Renal pelvis (tissue), 4 donors: ENCODE measurements around the gene TNFRSF6B. TPM values are rescaled to one million over a fixed set of nuclear protein-coding genes. Genes with fewer than 3 reads are reported as not detected.

Experiments used
- DNase-seq: peaks from one replicate; pipeline ENCODE4 v3.0.0-alpha.2; 2013
- polyA plus RNA-seq, 3 donors: library from polyadenylated mRNA; unstranded; fragments of 120-200 nt; gene quantifications; one replicate each; pipeline ENCODE4 v1.2.1, GENCODE V29; 2013; ENCODE audit not compliant: insufficient read length in 3 of 3

Gene TNFRSF6B
- polyA plus RNA-seq, 3 donors = 2.8 to 2.9 (median 2.8) TPM

GRCh38 chr20:63695424-63696305 is 787 bp upstream of the TNFRSF6B start:
- DNase-seq = no peak

GRCh38 chr20:63696306-63696627 is 185 bp upstream of the TNFRSF6B start:
- DNase-seq = peak; percentile 45

GRCh38 chr20:63697357-63697867 is 960 bp downstream of the TNFRSF6B start:
- DNase-seq = no peak

GRCh38 chr20:63697868-63698545 is 1.6 kb downstream of the TNFRSF6B start:
- DNase-seq = no peak

DNA sequence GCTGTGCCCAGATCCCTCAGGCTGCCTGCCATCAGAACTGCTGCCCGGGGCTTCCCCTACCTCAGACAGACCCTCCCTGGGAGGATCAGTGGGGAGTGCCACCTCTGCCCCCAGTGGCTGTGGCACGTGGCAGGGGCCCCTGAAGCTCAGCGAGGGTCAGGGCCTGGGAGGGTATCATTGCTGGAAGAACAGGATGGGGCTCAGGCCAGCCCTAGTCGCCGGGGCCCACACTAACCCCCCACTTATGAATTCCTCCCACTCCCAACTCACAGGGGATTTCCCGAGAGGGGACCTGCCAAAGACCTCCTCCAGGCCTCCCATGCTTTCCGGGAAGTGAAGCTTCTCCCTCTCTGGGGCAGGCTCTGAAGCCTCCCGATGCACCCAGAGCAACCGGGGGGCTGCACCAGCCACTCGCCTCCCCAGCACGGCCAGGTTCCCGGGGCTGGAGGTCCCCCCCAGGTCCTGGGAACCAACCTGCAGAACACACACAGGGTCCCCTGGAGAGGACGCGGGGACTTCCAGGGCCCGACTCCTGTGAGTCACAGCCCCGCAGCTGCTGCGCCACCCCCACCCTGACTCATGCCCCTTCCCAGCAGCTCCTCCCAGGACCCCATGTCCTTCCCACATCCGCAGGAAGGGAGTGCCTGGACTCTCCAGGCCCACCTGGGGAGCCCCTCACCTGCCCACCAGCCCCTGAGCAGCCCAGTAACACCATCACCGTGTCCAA is 2.5 kb downstream of the TNFRSF6B start:
- DNase-seq = no peak

DNA sequence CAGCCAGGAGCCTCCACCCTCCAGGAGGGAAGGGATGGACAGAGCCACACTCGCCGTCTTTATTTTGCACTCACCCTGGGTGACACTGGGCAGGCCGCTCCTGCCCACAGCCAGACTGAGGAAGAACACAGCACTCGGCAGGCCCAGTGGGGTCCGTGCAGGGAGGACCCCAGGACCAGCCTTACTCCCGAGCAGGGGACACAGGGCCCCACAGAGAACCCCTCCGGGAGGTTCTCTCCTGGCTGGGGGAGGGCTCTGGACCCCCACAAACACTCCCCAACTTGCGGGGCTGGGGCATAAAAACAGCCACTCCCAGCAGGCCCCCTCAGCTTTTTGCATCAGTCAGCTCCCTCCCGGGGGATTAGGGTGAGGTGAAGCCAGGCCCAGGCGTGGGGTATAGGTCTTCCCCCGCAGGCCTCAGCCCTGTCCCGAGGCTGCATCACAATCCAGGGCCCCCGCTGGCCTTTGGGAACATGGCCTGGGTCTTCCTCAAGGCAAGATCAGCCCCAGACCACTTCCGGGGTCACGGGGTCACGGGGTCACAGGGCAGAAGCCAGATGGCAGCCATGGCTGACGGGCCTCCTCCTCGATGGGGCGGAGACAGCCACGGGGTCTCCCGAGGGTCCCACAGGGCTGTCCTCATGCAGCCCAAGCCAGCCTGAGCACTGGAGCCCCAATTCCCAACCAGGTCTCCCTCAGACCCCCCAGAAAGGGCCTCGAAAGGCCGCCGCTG is 3.2 kb downstream of the TNFRSF6B start:
- DNase-seq = no peak

DNA sequence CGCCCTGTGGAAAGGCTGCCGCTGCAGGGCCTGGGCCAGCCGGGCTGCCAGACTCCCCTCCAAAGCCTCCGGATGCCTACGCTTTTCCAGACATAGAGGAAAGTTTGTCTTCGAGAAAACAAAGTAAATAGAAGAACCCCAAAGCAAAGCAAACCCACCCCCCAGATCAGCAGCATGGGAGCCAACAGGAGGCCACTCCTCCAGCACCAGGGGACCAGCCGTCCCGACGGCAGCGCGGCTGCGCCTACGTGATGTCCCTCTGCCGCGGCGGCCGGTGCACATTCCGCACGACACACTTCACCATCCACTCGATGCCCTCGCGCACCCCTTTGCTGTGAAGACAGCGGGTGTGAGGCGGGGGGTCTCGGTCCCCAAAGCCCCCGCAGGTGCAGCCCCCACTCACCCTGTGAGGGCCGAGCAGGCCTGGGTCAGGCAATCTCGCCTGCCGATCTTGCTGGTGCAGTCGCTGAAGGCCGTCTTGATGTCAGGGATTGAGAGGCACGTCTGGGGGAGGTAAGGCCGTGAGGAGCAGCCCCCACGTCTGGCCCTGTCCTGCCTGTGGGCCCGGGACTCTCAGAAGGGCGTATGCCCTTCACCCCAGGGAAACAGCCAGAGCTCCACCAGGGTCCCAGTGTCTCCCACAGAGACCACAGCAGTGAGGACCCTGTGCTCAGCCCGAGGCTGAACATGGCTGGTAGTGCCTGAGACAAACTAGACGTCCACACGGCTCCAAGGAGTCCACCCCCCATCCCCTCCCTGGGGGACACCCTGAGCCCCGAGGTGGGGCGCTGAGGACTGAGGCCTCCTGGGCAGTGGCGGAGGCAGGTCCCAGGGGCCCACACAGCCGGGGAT is 4.0 kb downstream of the TNFRSF6B start:
- DNase-seq = no peak

- DNase-seq = no peak
Measured at GRCh38 chr20:63701051-63701328, 4.5 kb downstream of the TNFRSF6B start.

DNA sequence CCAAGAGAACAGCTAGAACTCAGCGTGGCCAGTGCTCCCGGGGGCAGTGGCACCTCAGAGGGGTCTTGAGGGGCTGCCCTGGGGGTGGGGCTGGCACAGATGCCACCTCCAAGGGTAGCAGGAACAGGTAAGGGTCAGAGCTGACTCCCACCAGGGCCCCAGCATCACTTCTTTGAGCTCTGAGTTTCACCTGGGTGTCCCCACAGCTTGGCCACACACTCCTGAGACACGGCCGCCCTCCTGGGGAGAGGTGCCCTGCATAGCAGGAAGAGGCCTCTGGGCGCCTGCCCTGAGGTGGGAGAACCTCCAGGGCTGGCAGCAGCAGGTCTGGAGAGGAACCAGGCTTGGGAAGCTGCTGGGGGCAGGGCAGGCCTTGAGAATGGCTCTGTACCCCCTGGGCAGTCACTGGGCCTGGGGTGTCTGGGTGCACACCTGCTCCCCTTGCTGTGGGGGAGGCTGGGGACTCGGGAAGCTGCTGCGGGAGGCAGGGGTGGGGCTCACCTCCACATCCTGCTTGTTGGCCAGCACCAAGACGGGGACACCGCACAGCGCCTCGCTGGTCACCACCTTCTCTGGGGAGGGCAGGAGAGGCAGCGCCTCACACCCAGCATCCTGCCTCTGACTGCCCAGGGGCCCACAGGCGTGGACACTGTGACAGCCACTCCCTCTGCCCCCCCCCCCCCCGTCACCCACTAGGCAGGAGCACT is 5.0 kb downstream of the TNFRSF6B start:
- no peak for DNase-seq

DNA sequence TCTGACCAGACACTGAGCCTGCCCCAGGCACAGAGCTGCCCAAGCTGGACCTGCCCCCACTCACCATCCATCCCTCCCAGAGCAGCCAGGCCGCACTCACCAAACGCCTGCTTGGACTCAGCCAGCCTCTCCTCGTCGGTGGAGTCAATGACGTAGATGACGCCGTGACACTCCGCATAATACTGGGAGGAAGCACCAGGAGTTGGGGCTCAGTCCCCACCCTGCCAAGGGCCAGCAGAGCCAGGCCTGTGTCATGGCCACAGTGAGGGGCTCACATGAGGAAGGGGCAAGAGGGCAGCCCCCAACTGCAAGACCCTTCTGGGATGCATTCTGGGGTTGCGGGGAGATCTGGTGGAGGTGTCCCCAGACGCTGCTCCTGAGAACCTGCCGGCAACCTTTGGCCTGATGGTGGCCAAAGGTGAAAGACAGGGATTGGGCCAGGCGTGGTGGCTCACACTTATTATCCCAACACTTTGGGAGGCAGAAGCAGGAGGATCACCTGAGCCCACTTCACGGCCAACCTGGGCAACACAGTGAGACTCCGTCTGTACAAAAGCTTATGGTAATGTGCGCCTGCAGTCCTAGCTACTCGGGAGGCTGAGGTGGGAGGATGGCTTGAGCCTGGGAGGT is 5.7 kb downstream of the TNFRSF6B start:
- no peak for DNase-seq

- DNase-seq = no peak
Measured at GRCh38 chr20:63702751-63703470, 6.5 kb downstream of the TNFRSF6B start.

- DNase-seq = no peak
Measured at GRCh38 chr20:63703471-63703975, 7.1 kb downstream of the TNFRSF6B start.

- DNase-seq = no peak
Measured at GRCh38 chr20:63703976-63704748, 7.7 kb downstream of the TNFRSF6B start.

GRCh38 chr20:63704749-63705117 is 8.3 kb downstream of the TNFRSF6B start:
- DNase-seq = no peak

GRCh38 chr20:63705232-63706026 is 9.0 kb downstream of the TNFRSF6B start:
- DNase-seq = no peak

- no peak for DNase-seq
Measured at GRCh38 chr20:63706027-63706695, 9.7 kb downstream of the TNFRSF6B start.
